OCI-LY3 (cell line): ENCODE data around the gene B3GALT6.

Experiments used
- EZH2phosphoT487 ChIP-seq: fragments of 200-600 bp; shearing (Covaris generic); IDR thresholded peaks from 2 replicates; pipeline ENCODE4 v1.6.1; 2018; ENCODE audit warnings: antibody characterized with exemption, mixed run types, low read depth
- TF ChIP-seq, protein P1 (sequence below): fragments of 200-600, 300-600 bp; sonication (generic); IDR thresholded peaks from 2 replicates; pipeline ENCODE4 v1.5.1; 2014; ENCODE audit warnings: antibody characterized with exemption, low read length, low read depth

DNA sequence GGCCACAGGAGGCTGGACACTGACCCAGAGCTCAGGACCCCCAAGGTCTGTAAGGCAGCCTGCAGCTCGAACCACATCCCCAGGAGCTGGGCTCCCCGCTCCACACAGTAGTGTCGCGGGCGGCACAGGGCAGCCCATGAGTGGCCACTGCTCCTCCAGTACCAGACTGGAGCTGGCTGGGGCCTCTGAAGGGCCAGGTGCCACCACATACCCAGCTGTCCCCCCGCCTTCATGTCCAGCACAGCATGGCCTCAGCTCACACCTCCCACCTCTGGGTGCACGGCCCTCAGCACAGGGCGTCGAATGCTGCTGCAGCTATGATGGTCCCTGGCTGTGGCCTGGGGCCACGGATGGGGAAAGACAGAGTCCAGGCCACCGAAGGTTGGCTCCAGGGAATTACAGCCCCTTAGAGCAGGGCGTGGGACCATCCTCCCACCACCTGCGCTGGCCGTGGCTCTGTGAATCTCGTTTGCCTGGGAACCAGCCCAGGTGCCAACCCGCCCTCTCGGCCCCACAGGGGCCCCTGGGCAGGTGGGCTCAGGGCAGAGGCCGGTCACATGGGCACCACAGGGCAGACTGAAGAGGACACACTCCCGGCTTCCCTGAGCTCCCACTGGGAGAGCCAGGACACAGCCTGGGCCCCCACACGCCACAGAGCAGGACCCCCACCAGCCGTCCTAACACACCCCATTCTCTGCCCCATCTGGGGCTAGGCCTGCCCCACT is 16.0 kb upstream of the B3GALT6 start:
- TF ChIP-seq, protein P1, sequence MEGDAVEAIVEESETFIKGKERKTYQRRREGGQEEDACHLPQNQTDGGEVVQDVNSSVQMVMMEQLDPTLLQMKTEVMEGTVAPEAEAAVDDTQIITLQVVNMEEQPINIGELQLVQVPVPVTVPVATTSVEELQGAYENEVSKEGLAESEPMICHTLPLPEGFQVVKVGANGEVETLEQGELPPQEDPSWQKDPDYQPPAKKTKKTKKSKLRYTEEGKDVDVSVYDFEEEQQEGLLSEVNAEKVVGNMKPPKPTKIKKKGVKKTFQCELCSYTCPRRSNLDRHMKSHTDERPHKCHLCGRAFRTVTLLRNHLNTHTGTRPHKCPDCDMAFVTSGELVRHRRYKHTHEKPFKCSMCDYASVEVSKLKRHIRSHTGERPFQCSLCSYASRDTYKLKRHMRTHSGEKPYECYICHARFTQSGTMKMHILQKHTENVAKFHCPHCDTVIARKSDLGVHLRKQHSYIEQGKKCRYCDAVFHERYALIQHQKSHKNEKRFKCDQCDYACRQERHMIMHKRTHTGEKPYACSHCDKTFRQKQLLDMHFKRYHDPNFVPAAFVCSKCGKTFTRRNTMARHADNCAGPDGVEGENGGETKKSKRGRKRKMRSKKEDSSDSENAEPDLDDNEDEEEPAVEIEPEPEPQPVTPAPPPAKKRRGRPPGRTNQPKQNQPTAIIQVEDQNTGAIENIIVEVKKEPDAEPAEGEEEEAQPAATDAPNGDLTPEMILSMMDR, result no peak
- TF ChIP-seq EZH2phosphoT487, result no peak
